GM12891 (cell line): ENCODE measurements around the gene TCF12.

Experiments used
- POLR2A ChIP-seq: IDR thresholded peaks from 2 replicates; pipeline ENCODE4 v1.6.1; 2011; ENCODE audit warnings: low read depth, low read length, control low read depth
- POU2F2 ChIP-seq: IDR thresholded peaks from 2 replicates; pipeline ENCODE4 v1.6.1; 2011; ENCODE audit warnings: low read depth, mild to moderate bottlenecking, control low read depth, low read length, moderate library complexity
- SPI1 ChIP-seq: IDR thresholded peaks from 2 replicates; pipeline ENCODE4 v1.6.1; 2011; ENCODE audit warnings: low read depth, low read length, control low read depth
- TAF1 ChIP-seq: IDR thresholded peaks from 2 replicates; pipeline ENCODE4 v1.6.1; 2011; ENCODE audit warnings: low read depth, low read length, control low read depth

GRCh38 chr15:57312318-57313133, 394.1 kb downstream of the TCF12 start:
- TF ChIP-seq POLR2A (no peak), POU2F2 (no peak), SPI1 (no peak), TAF1 (no peak)
